Ishikawa (cell line): ENCODE results near the gene CAMK2D.

Experiments
- CEBPB ChIP-seq: IDR thresholded peaks from 2 replicates; pipeline ENCODE4 v1.6.1; 2012
- CREB1 ChIP-seq: IDR thresholded peaks from 2 replicates; pipeline ENCODE4 v1.6.1; 2012; ENCODE audit warnings: low read depth
- EGR1 ChIP-seq: IDR thresholded peaks from 2 replicates; pipeline ENCODE4 v1.6.1; 2012
- EP300 ChIP-seq: IDR thresholded peaks from 2 replicates; pipeline ENCODE4 v1.6.1; 2012; ENCODE audit warnings: borderline replicate concordance
- FOXM1 ChIP-seq: IDR thresholded peaks from 2 replicates; pipeline ENCODE4 v1.6.1; 2012; ENCODE audit warnings: low read depth, borderline replicate concordance
- MAX ChIP-seq: IDR thresholded peaks from 2 replicates; pipeline ENCODE4 v1.6.1; 2012
- NFIC ChIP-seq: IDR thresholded peaks from 2 replicates; pipeline ENCODE4 v1.6.1; 2012
- RAD21 ChIP-seq: IDR thresholded peaks from 2 replicates; pipeline ENCODE4 v1.6.1; 2012; ENCODE audit warnings: low read depth
- REST ChIP-seq: IDR thresholded peaks from 2 replicates; pipeline ENCODE4 v1.6.1; 2012; ENCODE audit warnings: low read depth, mild to moderate bottlenecking
- TAF1 ChIP-seq: IDR thresholded peaks from 2 replicates; pipeline ENCODE4 v1.6.1; 2012; ENCODE audit warnings: low read depth, mild to moderate bottlenecking
- TCF12 ChIP-seq: IDR thresholded peaks from 2 replicates; pipeline ENCODE4 v1.6.1; 2012; ENCODE audit warnings: low read depth
- YY1 ChIP-seq: IDR thresholded peaks from 2 replicates; pipeline ENCODE4 v1.6.1; 2012; ENCODE audit warnings: low read depth
- ZBTB7A ChIP-seq: IDR thresholded peaks from 2 replicates; pipeline ENCODE4 v1.6.1; 2012; ENCODE audit warnings: low read depth

GRCh38 chr4:113469926-113470325, 291.6 kb downstream of the CAMK2D start:
- TF ChIP-seq TCF12 (no peak), FOXM1 (no peak), REST (no peak), CEBPB (no peak), RAD21 (no peak), YY1 (no peak), ZBTB7A (no peak), EGR1 (no peak), EP300 (no peak), NFIC (no peak), TAF1 (no peak), MAX (no peak), CREB1 (no peak)
